HCT116 (cell line): Measurements from ENCODE around the gene NKAIN4.

Experiments used
- TF ChIP-seq, protein P1 (sequence below), 3 experiments: fragments of 200-600 bp in 1 of 3; sonication (generic) in 1 of 3; IDR thresholded peaks in 2 of 3; conservative IDR thresholded peaks in 1 of 3; 2 replicates each; pipeline ENCODE4 v1.5.1; 2012 to 2017; ENCODE audit warnings: low read depth in 2 of 3, low read length in 2 of 3, antibody characterized with exemption in 1 of 3, borderline replicate concordance in 1 of 3, control low read depth in 1 of 3, mild to moderate bottlenecking in 1 of 3, mixed read lengths in 1 of 3, mixed run types in 1 of 3, moderate library complexity in 1 of 3; ENCODE audit not compliant: insufficient read depth in 1 of 3
- TF ChIP-seq, protein P2 (sequence below): IDR thresholded peaks from 2 replicates; pipeline ENCODE4 v1.6.1; 2012; ENCODE audit warnings: low read depth

DNA sequence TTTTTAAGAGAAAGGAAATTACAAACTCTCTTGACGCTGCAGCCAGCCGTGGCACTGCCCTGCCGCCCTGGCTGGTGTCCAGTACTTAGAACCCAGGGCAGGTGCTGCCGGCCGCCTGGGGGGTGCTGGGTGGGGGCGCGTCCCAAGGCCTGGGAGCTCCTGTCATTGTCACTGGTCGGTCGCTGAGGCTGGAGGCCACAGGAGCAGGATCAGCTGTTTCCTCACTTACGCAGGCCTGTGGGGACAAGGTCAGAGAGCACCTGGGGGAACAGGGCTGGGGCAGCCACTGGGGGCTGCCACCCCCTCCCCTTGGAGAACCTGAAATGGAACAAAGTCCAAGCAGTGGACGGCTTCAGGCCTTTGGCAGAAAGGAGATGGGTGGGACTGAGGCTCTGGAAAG lies 13.0 kb downstream of the NKAIN4 start:
- TF ChIP-seq, protein P1, sequence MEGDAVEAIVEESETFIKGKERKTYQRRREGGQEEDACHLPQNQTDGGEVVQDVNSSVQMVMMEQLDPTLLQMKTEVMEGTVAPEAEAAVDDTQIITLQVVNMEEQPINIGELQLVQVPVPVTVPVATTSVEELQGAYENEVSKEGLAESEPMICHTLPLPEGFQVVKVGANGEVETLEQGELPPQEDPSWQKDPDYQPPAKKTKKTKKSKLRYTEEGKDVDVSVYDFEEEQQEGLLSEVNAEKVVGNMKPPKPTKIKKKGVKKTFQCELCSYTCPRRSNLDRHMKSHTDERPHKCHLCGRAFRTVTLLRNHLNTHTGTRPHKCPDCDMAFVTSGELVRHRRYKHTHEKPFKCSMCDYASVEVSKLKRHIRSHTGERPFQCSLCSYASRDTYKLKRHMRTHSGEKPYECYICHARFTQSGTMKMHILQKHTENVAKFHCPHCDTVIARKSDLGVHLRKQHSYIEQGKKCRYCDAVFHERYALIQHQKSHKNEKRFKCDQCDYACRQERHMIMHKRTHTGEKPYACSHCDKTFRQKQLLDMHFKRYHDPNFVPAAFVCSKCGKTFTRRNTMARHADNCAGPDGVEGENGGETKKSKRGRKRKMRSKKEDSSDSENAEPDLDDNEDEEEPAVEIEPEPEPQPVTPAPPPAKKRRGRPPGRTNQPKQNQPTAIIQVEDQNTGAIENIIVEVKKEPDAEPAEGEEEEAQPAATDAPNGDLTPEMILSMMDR (IDR thresholded peaks at IDR 0.05 in 2 of 3, conservative IDR thresholded peaks at IDR 0.05 in 1 of 3; ENCODE audit: borderline replicate concordance in 1 of 3, insufficient read depth in 1 of 3, low read depth in 2 of 3, low read length in 2 of 3): no peak
- TF ChIP-seq, protein P2, sequence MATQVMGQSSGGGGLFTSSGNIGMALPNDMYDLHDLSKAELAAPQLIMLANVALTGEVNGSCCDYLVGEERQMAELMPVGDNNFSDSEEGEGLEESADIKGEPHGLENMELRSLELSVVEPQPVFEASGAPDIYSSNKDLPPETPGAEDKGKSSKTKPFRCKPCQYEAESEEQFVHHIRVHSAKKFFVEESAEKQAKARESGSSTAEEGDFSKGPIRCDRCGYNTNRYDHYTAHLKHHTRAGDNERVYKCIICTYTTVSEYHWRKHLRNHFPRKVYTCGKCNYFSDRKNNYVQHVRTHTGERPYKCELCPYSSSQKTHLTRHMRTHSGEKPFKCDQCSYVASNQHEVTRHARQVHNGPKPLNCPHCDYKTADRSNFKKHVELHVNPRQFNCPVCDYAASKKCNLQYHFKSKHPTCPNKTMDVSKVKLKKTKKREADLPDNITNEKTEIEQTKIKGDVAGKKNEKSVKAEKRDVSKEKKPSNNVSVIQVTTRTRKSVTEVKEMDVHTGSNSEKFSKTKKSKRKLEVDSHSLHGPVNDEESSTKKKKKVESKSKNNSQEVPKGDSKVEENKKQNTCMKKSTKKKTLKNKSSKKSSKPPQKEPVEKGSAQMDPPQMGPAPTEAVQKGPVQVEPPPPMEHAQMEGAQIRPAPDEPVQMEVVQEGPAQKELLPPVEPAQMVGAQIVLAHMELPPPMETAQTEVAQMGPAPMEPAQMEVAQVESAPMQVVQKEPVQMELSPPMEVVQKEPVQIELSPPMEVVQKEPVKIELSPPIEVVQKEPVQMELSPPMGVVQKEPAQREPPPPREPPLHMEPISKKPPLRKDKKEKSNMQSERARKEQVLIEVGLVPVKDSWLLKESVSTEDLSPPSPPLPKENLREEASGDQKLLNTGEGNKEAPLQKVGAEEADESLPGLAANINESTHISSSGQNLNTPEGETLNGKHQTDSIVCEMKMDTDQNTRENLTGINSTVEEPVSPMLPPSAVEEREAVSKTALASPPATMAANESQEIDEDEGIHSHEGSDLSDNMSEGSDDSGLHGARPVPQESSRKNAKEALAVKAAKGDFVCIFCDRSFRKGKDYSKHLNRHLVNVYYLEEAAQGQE: no peak
